ENCODE measurements around the gene SCYL2.
"Not testable (repeated sequence)": the region's sequence is repeated elsewhere in the genome, so short reads cannot be mapped to it uniquely, and the experiment has no call there.

SCYL2 gene
- 88.7 to 180 (median 131) reads per million in 17 experiments for total RNA-seq

GRCh38 chr12:100266835-100267602, at the start of gene SCYL2, which contains the start of gene DEPDC4:
TSS of gene SCYL2 (plus strand) at chr12:100267177. CDS start at chr12:100282971, 15,794 bp downstream.
TSS of gene DEPDC4 (minus strand) at chr12:100267079. CDS start at chr12:100267076, 3 bp downstream.
- DNase-seq: peak; percentile 98 to 99 (median 99)

GRCh38 chr12:100219328-100220109, 47.5 kb upstream of the SCYL2 start:
- no peak for DNase-seq

- no peak for DNase-seq
These were observed 45.5 kb upstream of the SCYL2 start for GRCh38 chr12:100221523-100221922.

GRCh38 chr12:100222173-100222572, 44.8 kb upstream of the SCYL2 start:
- DNase-seq: not testable (repeated sequence)

- DNase-seq: no peak
These were observed 41.5 kb upstream of the SCYL2 start for GRCh38 chr12:100225491-100225890.

GRCh38 chr12:100229036-100229635, 37.8 kb upstream of the SCYL2 start:
- DNase-seq: peak in 3 of 4 experiments; percentile 5 to 11 (median 11)

GRCh38 chr12:100229876-100230275, 37.1 kb upstream of the SCYL2 start:
- peak; percentile 36 to 61 (median 48) for DNase-seq

- DNase-seq: not testable (repeated sequence)
These were observed 35.1 kb upstream of the SCYL2 start for GRCh38 chr12:100231873-100232272.

- no peak for DNase-seq
These were observed 32.8 kb upstream of the SCYL2 start for GRCh38 chr12:100234166-100234565.

- DNase-seq: peak; percentile 40 to 67 (median 54)
These were observed 32.2 kb upstream of the SCYL2 start for GRCh38 chr12:100234591-100235304.

GRCh38 chr12:100238801-100239200, 28.2 kb upstream of the SCYL2 start:
- no peak for DNase-seq

- DNase-seq: no peak
These were observed 27.4 kb upstream of the SCYL2 start for GRCh38 chr12:100239589-100239988.

- DNase-seq: no peak
These were observed 23.8 kb upstream of the SCYL2 start for GRCh38 chr12:100243137-100243536.

- no peak for DNase-seq
These were observed 19.2 kb upstream of the SCYL2 start for GRCh38 chr12:100247765-100248164.

GRCh38 chr12:100248886-100249285, 18.1 kb upstream of the SCYL2 start:
- no peak for DNase-seq

GRCh38 chr12:100249941-100250340, 17.0 kb upstream of the SCYL2 start:
- DNase-seq: peak in 3 of 4 experiments; percentile 27 to 60 (median 42)

GRCh38 chr12:100251917-100252316, 15.1 kb upstream of the SCYL2 start:
- no peak for DNase-seq

- DNase-seq: no peak
These were observed 13.5 kb upstream of the SCYL2 start for GRCh38 chr12:100253437-100253836.

GRCh38 chr12:100254876-100255275, 12.1 kb upstream of the SCYL2 start:
- DNase-seq: no peak

GRCh38 chr12:100258127-100258526, 8.8 kb upstream of the SCYL2 start:
- DNase-seq: no peak

GRCh38 chr12:100263131-100263530, 3.8 kb upstream of the SCYL2 start:
- no peak for DNase-seq

GRCh38 chr12:100265107-100265506, 1.9 kb upstream of the SCYL2 start:
- not testable (repeated sequence) for DNase-seq

Data from suppressor macrophage (primary cell).